Aorta (tissue), 5 donors: Measurements from ENCODE around the gene SMIM41. TPM values are rescaled to one million over a fixed set of nuclear protein-coding genes. Genes with fewer than 3 reads are reported as not detected.

Experiments used
- ATAC-seq: fragments of 200-7000 bp; cut with Tn5 transposase; one replicate; pipeline ENCODE4 v1.9.1; 2022; ENCODE audit warnings: moderate library complexity; ENCODE audit not compliant: low FRiP score
- DNase-seq, 2 donors: peaks; one replicate each; pipeline ENCODE4 v3.0.0-alpha.2; 2020
- H3K27ac ChIP-seq, 2 donors: one replicate each; pipeline ENCODE4 v1.5.1; 2013; ENCODE audit warnings: low read length in 2 of 2, mild to moderate bottlenecking in 2 of 2, moderate library complexity in 2 of 2, control low read depth in 1 of 2, inconsistent platforms in 1 of 2, low read depth in 1 of 2
- H3K27me3 ChIP-seq, 2 donors: one replicate each; pipeline ENCODE4 v1.6.1; 2013; ENCODE audit warnings: control low read depth in 1 of 2, low read length in 1 of 2, mild to moderate bottlenecking in 1 of 2, moderate library complexity in 1 of 2; ENCODE audit not compliant: insufficient read depth in 2 of 2, control insufficient read depth in 1 of 2
- H3K36me3 ChIP-seq, 2 donors: one replicate each; pipeline ENCODE4 v1.6.1; 2013; ENCODE audit warnings: control low read depth in 1 of 2, low read length in 1 of 2, mild to moderate bottlenecking in 1 of 2; ENCODE audit not compliant: insufficient read depth in 2 of 2, control insufficient read depth in 1 of 2
- H3K4me1 ChIP-seq, 2 donors: one replicate each; pipeline ENCODE4 v1.6.1; 2013; ENCODE audit warnings: low read length in 2 of 2, control low read depth in 1 of 2, mild to moderate bottlenecking in 1 of 2, moderate library complexity in 1 of 2; ENCODE audit not compliant: insufficient read depth in 2 of 2, control insufficient read depth in 1 of 2
- H3K4me3 ChIP-seq, 2 donors: one replicate each; pipeline ENCODE4 v1.5.1; 2013; ENCODE audit warnings: low read length in 2 of 2, control low read depth in 1 of 2, mild to moderate bottlenecking in 1 of 2
- H3K9me3 ChIP-seq: one replicate; pipeline ENCODE4 v1.6.1; 2013; ENCODE audit warnings: mild to moderate bottlenecking, low read length; ENCODE audit not compliant: control insufficient read depth
- WGBS, 2 donors: extraction: QIAGEN DNeasy Blood & Tissue Kit; methylation state at CpG; one replicate each; pipeline ENCODE4 v1.1.7; 2013; 5-methylcytosine and 5-hydroxymethylcytosine counted together
- intact Hi-C, 2 donors: fragments of 100-400 bp; cut with DNase I; formaldehyde crosslinking; loops; one replicate each; pipeline versions ENCODE4 v1.14.2 to v1.15.0; 2022
- polyA plus RNA-seq, 2 donors: library from polyadenylated mRNA; stranded (reverse); fragments of 200-250 nt; gene quantifications; one replicate each; pipeline ENCODE4 v1.2.3, GENCODE V29; 2013
- total RNA-seq, 2 donors: library from RNA; stranded (reverse); fragmentation: NEBNext Ultra II Directional; extraction: Animal tissue kit (Norgen Biotek cat#: 25700); gene quantifications; one replicate each; pipeline ENCODE4 v1.2.1, GENCODE V29; 2021
- donor health status: healthy with polysubstance abuse.
- donor health status: Bipolar disorder and iron deficiency.
- donor health status: DM: no; HTN: no; CAD: no.
- donor health status: DM: no; HTN: no; CAD: no.
- donor health status: DM: yes; HTN: yes; CAD: no.

Gene SMIM41
- total and polyA plus RNA-seq, 4 donors = 0.84 TPM; not detected in 3

GRCh38 chr12:52059582-52060497 is 19.7 kb upstream of the SMIM41 start:
- DNase-seq = peak in 1 of 2 donors; percentile 78
- H3K36me3 ChIP-seq = peaks cover 0 to 2% of the 10 kb centered on the region in 2 donors
- ATAC-seq = peak; percentile 6
- no peaks in the 10 kb centered on the region for H3K27me3 ChIP-seq
- H3K27ac ChIP-seq = no peak overlapping the region
- WGBS, 2 donors = 78 to 81% methylated on average over 12 of the region's 12 CpGs
- H3K9me3 ChIP-seq = no peaks in the 10 kb centered on the region
- H3K4me1 ChIP-seq = no peaks in the 10 kb centered on the region
- intact Hi-C loops = no loop called here
- no peak overlapping the region for H3K4me3 ChIP-seq

- no peaks in the 10 kb centered on the region for H3K9me3 ChIP-seq
- intact Hi-C loops = no loop called here
- H3K4me1 ChIP-seq = no peaks in the 10 kb centered on the region
- 83 to 85% methylated on average over 14 of the region's 14 CpGs for WGBS, 2 donors
- no peaks in the 10 kb centered on the region for H3K27me3 ChIP-seq
- no peak for ATAC-seq
- H3K4me3 ChIP-seq = no peak overlapping the region
- peaks cover 0 to 2% of the 10 kb centered on the region in 2 donors for H3K36me3 ChIP-seq
- no peak overlapping the region for H3K27ac ChIP-seq
- peak in 1 of 2 donors; percentile 89 for DNase-seq
These were observed 18.9 kb upstream of the SMIM41 start for GRCh38 chr12:52060498-52061177.

- no peaks in the 10 kb centered on the region for H3K9me3 ChIP-seq
- DNase-seq = no peak
- no peaks in the 10 kb centered on the region for H3K27me3 ChIP-seq
- H3K27ac ChIP-seq = no peak overlapping the region
- no peaks in the 10 kb centered on the region for H3K4me1 ChIP-seq
- no peak for ATAC-seq
- intact Hi-C loops = no loop called here
- WGBS, 2 donors = 74 to 76% methylated on average over 11 to 12 of the region's 12 CpGs
- no peak overlapping the region for H3K4me3 ChIP-seq
- H3K36me3 ChIP-seq = peaks cover 0 to 2% of the 10 kb centered on the region in 2 donors
These were observed 17.9 kb upstream of the SMIM41 start for GRCh38 chr12:52061470-52062166.

DNA sequence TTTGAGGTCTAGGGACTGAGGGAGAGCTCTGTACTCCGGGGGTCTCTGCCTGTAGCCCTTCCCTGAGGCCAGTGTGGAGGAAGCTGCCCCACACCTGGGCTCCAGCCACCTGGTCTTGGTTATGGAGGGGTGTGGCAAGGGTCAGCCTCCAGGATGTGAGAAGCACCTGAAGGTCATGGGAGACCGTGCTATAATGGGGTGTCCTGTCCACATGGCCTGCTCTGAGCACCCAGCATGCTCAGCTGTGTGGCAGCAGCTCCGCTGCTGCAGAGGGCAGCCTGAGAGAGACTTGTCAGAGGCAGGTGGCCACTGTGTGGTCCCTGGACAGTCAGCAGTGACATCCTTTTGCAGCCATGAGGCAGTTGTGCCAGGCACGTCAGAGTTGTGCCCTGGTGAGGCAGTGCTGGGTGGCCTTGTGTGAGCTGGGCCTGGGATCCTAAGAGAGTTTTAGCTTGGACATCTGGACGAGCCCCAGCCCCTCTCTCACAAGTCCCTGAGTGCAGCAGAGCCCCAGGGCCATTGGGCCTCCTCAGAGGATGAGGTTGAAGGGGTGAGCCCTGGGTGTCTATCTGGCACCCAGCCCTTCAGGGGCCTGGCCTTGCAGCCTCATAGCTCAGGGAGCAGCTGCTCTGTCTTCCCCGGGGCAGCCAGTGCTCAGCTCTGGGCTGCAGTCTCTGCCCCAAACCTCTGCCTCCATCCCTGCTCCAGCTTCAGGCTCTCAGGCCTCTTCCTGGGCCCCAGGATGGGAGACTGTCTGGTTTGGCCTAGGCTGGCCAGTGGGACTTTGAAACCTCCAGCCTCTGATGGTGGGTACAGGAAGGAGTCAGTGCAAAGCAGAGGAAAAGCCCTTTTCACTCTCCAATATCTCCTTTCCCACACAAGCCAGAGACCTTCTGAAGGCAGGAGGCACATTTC is 17.1 kb upstream of the SMIM41 start:
- H3K36me3 ChIP-seq = peaks cover 0 to 2% of the 10 kb centered on the region in 2 donors
- DNase-seq (no peak), ATAC-seq (no peak)
- no peaks in the 10 kb centered on the region for H3K9me3 ChIP-seq
- intact Hi-C loops = no loop called here
- WGBS, 2 donors = 85 to 91% methylated on average over 6 of the region's 6 CpGs
- H3K4me3 ChIP-seq = no peak overlapping the region
- no peaks in the 10 kb centered on the region for H3K27me3 ChIP-seq
- no peaks in the 10 kb centered on the region for H3K4me1 ChIP-seq
- no peak overlapping the region for H3K27ac ChIP-seq

DNA sequence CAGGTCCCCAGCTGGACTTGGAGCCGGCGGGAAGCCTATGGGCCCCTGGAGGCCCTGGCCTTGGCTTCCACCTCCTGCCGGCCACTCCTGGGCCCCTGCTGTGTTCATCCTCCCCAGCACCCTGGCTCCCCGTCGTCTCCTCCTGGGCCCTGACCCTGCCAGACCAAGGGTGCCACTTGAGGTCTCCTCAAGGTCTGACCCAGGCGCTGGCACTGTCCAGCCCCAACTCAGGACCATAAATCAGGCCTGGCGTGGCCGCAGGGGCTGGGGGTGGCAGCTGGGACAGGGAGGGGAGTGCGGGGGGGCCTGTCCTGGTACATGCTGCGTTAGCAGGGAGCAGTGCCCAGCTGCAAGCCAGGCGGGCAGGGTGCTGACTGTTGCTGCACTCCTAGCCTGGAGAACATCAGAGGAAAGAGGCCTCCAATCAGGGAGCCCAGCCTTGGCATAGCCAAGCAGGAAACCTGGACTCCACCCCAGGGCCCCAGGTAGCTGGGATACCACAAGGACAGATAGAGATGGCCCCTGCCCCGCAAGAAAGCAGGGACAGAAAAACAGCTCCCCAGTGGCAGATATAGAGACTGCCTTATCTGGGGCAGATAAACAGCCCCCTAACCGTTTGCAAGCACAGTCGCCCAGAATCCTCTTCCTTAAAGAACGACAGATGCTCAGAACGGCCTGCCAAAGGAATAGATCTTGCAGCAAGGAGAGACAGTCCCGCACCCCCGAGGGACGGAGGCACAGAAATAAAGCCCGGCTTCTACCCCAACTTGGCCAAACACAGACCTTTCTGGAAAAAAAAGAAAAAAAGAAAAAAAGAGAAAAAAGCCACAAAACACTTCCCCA is 16.2 kb upstream of the SMIM41 start:
- 80 to 84% methylated on average over 20 of the region's 20 CpGs for WGBS, 2 donors
- H3K36me3 ChIP-seq = peaks cover 0 to 2% of the 10 kb centered on the region in 2 donors
- no peaks in the 10 kb centered on the region for H3K27me3 ChIP-seq
- H3K27ac ChIP-seq = no peak overlapping the region
- H3K4me3 ChIP-seq = no peak overlapping the region
- no peaks in the 10 kb centered on the region for H3K9me3 ChIP-seq
- no peaks in the 10 kb centered on the region for H3K4me1 ChIP-seq
- peak in 1 of 2 donors; percentile 77 for DNase-seq
- intact Hi-C loops = no loop called here
- no peak for ATAC-seq

DNA sequence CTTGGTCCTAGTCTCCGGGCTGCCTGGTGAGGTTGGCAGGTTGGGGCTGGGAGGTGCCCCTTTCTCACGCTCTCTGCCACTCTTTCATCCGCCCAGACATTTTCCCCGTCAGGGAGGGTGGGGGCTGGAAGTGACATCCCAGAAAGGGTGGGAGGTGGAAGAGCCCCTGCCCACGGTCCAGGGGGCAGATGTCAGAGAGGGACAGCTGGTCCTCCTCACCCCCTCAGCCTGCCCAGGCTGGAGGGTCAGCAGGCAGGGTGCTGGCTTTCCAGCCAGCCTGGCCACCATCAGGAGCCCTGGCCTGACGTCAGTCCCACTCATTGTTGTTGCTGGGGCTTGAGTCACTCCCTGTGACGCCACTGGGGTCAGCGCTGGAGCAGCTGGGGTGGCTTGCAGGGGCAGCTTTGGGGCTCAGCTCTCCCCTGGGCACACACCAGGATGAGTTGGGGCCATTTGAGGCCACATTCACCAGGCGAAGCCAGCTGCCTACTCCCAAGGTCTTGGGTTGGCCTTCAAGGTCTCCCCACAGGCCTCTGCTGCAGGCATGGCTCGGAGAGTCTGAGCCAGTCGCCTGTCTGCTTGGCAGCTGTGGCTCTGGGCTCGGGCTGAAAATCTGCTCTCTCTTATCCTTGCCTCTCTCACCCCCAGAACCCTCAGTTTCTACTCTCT is 15.4 kb upstream of the SMIM41 start:
- Histone ChIP-seq H3K4me1 (peaks cover 0 to under 1% of the 10 kb centered on the region in 2 donors), H3K4me3 (no peak overlapping the region), H3K27me3 (no peaks in the 10 kb centered on the region), H3K9me3 (no peaks in the 10 kb centered on the region), H3K36me3 (no peaks in the 10 kb centered on the region), H3K27ac (no peak overlapping the region)
- intact Hi-C loops = no loop called here
- peak; percentile 50 for ATAC-seq
- WGBS, 2 donors = 71 to 72% methylated on average over 11 to 12 of the region's 12 CpGs
- DNase-seq = peak; percentile 76 to 88

- 56 to 65% methylated on average over 8 of the region's 8 CpGs for WGBS, 2 donors
- H3K27ac ChIP-seq = no peak overlapping the region
- no peaks in the 10 kb centered on the region for H3K36me3 ChIP-seq
- H3K27me3 ChIP-seq = no peaks in the 10 kb centered on the region
- no peak for DNase-seq
- no peaks in the 10 kb centered on the region for H3K9me3 ChIP-seq
- H3K4me3 ChIP-seq = no peak overlapping the region
- peaks cover 2 to 4% of the 10 kb centered on the region in 2 donors for H3K4me1 ChIP-seq
- ATAC-seq = no peak
- intact Hi-C loops = no loop called here
These were observed 13.0 kb upstream of the SMIM41 start for GRCh38 chr12:52066346-52067080.
